ENCODE results near the gene EFS. TPM values are rescaled to one million over a fixed set of nuclear protein-coding genes. Genes with fewer than 3 reads are reported as not detected.

The EFS gene
- total and polyA plus RNA-seq, 2 donors (not counting 1 experiment from before 2014, with no cell fraction given) = not detected

GRCh38 chr14:23378612-23379220 lies 13.7 kb upstream of the EFS start:
- Histone ChIP-seq H3K4me2 (replicated peaks; ENCODE audit: low read depth, low read length, poor library complexity, severe bottlenecking) (no peak overlapping the region), H2AFZ (ENCODE audit: insufficient read depth, low read depth, low read length, poor library complexity, severe bottlenecking) (no peak overlapping the region), H3K36me3 (replicated peaks in 1 of 2; ENCODE audit: control extremely low read depth in 1 of 2, control insufficient read depth in 1 of 2, extremely low read depth in 1 of 2, insufficient read depth in 2 of 2, low read length in 1 of 2) (no peaks in the 10 kb centered on the region), H3K9me3 (ENCODE audit: control extremely low read depth in 1 of 3, control insufficient read depth in 2 of 3, insufficient read depth in 1 of 3, low read length in 2 of 3) (no peaks in the 10 kb centered on the region), H3K4me1 (ENCODE audit: control insufficient read depth in 2 of 2, insufficient read depth in 2 of 2, low read length in 2 of 2) (no peaks in the 10 kb centered on the region), H3K27me3 (replicated peaks in 1 of 4; ENCODE audit: control extremely low read depth in 1 of 4, control insufficient read depth in 3 of 4, insufficient read depth in 4 of 4, low read length in 3 of 4) (peaks cover 0 to 16% (median 0%) of the 10 kb centered on the region in 4 experiments), H3K4me3 (ENCODE audit: control extremely low read depth in 1 of 5, extremely low read depth in 1 of 5, insufficient read depth in 1 of 5, low read depth in 2 of 5, low read length in 4 of 5) (no peak overlapping the region), H3K79me2 (ENCODE audit: control insufficient read depth, insufficient read depth, low read length) (no peaks in the 10 kb centered on the region), H3K27ac (ENCODE audit: low read length in 2 of 2) (no peak overlapping the region), H4K20me1 (ENCODE audit: control insufficient read depth, insufficient read depth, low read length, poor library complexity, severe bottlenecking) (no peaks in the 10 kb centered on the region), H3K9ac (ENCODE audit: low read length) (no peak overlapping the region)
- no peak for DNase-seq
- ATAC-seq (ENCODE audit: low read depth) = no peak
- H3K4me3 Mint-ChIP-seq = no peak overlapping the region
- TF ChIP-seq EZH2 (IDR thresholded peaks at IDR 0.05; ENCODE audit: borderline replicate concordance, insufficient read depth, low read depth, low read length, poor library complexity, severe bottlenecking) = no peak
- TF ChIP-seq CTCF (IDR thresholded peaks at IDR 0.05) = no peak
- no peak overlapping the region for H3K27ac Mint-ChIP-seq
- POLR2A ChIA-PET = no interaction called here
- intact Hi-C loops (cut with micrococcal nuclease) = no loop called here
- CTCF ChIA-PET = interaction anchor here (1.4 to 8.7 kb wide), 9 partner anchors 10 to 310 kb away, joined by 3 to 129 read pairs (median 13); partner anchors contain the start of gene PABPN1
- WGBS (ENCODE audit: insufficient coverage) = 75% methylated on average over 8 of the region's 11 CpGs
- no peaks in the 10 kb centered on the region for H3K9me3 Mint-ChIP-seq (ENCODE audit: insufficient read depth)
- H3K4me1 Mint-ChIP-seq = no peaks in the 10 kb centered on the region
- H3K27me3 Mint-ChIP-seq = peaks cover 25% of the 10 kb centered on the region

Data from B cell (primary cell).